ENCODE measurements around the gene APOL2. TPM values are rescaled to one million over a fixed set of nuclear protein-coding genes. Genes with fewer than 3 reads are reported as not detected.
"Not testable (repeated sequence)": the region's sequence is repeated elsewhere in the genome, so short reads cannot be mapped to it uniquely, and the experiment has no call there.

Gene APOL2
- total RNA-seq, 1 donor, result 56.1 TPM

DNA sequence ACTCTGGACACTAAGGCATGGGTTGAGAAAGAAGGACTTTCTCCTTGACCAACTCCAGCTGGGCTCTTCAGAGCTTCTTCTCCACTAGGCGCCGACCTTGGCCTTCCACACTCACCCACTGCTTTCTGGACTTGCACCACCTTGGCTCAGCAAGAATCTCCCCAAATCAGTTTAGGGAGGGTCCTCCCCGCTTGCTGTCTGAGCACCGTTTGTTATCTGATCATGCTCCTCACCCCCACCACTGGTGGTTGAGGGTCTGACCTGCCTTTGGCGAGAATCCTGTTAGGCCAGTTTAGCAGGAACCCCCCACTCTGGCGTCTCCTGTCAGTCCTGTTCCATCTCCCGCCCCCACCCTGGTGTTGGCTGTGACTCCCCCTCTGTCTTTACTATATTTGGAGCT, 10.4 kb downstream of the APOL2 start:
- H3K27me3 ChIP-seq (ENCODE audit: insufficient read depth, low read length), result no peaks in the 10 kb centered on the region

DNA sequence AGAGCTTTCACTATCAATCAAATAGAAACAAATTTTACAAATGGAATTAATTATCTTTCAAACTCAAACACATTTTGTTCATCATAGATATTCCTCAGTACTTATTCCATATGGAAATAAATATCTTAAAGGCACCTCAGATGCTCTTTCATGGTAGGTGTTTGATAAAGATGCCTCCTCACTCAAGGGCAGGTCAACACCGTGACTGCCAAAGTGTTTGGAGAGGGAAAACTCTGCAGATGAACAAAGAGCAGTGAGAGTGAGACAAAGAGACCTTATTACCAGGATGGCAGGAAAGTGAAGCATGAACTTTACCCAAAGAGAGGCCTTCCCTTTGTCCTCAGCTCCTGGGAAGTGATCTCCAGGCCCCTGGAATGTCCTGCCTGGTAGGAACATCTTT, 11.0 kb downstream of the APOL2 start:
- H3K36me3 ChIP-seq (ENCODE audit: insufficient read depth, low read length), result peaks cover 48% of the 10 kb centered on the region
- not testable (repeated sequence) for H3K27me3 ChIP-seq (ENCODE audit: insufficient read depth, low read length); H3K4me3 ChIP-seq (ENCODE audit: insufficient read depth, low read length); H3K79me2 ChIP-seq (ENCODE audit: insufficient read depth, low read length); H4K20me1 ChIP-seq (ENCODE audit: insufficient read depth, low read length); H2AFZ ChIP-seq (ENCODE audit: low read length); DNase-seq (ENCODE audit: insufficient read length, low spot score, missing footprints); H3K9me3 ChIP-seq (ENCODE audit: low read depth, low read length); H3K4me1 ChIP-seq (ENCODE audit: insufficient read depth, low read length); H3K4me2 ChIP-seq (ENCODE audit: insufficient read depth, low read length); H3K27ac ChIP-seq (ENCODE audit: low read depth, low read length)

More for the DNA sequence above, 10.4 kb downstream of the APOL2 start:
- H3K27ac ChIP-seq (ENCODE audit: low read depth, low read length), result no peak overlapping the region
- no peak overlapping the region for H3K4me3 ChIP-seq (ENCODE audit: insufficient read depth, low read length)
- TF ChIP-seq, protein P1, sequence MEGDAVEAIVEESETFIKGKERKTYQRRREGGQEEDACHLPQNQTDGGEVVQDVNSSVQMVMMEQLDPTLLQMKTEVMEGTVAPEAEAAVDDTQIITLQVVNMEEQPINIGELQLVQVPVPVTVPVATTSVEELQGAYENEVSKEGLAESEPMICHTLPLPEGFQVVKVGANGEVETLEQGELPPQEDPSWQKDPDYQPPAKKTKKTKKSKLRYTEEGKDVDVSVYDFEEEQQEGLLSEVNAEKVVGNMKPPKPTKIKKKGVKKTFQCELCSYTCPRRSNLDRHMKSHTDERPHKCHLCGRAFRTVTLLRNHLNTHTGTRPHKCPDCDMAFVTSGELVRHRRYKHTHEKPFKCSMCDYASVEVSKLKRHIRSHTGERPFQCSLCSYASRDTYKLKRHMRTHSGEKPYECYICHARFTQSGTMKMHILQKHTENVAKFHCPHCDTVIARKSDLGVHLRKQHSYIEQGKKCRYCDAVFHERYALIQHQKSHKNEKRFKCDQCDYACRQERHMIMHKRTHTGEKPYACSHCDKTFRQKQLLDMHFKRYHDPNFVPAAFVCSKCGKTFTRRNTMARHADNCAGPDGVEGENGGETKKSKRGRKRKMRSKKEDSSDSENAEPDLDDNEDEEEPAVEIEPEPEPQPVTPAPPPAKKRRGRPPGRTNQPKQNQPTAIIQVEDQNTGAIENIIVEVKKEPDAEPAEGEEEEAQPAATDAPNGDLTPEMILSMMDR (IDR thresholded peaks at IDR 0.05; ENCODE audit: extremely low read depth, low read depth, low read length), result no peak
- no peaks in the 10 kb centered on the region for H3K4me1 ChIP-seq (ENCODE audit: insufficient read depth, low read length)
- H4K20me1 ChIP-seq (ENCODE audit: insufficient read depth, low read length), result no peaks in the 10 kb centered on the region
- DNase-seq (ENCODE audit: insufficient read length, low spot score, missing footprints), result no peak
- H2AFZ ChIP-seq (ENCODE audit: low read length), result no peak overlapping the region
- no peaks in the 10 kb centered on the region for H3K9me3 ChIP-seq (ENCODE audit: low read depth, low read length)
- no peak overlapping the region for H3K4me2 ChIP-seq (ENCODE audit: insufficient read depth, low read length)
- peaks cover 50% of the 10 kb centered on the region for H3K36me3 ChIP-seq (ENCODE audit: insufficient read depth, low read length)
- no peaks in the 10 kb centered on the region for H3K79me2 ChIP-seq (ENCODE audit: insufficient read depth, low read length)

DNA sequence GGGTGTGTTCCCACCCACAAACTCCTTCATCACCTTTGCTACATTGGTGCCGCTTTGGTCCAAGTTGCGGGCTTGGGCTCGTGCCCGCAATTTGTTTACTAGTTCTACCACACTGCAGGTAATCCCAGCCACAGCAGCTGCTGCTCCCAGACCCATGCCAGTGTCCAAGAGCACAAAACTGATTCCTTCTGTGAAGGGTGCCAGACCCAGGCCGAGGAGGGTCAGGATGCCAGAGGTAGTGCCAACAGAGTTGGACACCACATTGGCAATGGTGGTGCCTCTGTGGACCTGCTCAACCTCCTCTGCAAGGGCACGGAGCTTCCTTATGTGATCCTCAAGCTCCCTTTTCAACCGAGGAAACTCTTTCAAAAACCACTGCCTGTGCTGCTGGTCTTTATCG, 11.5 kb downstream of the APOL2 start:
- TF ChIP-seq, protein P1 (IDR thresholded peaks at IDR 0.05; ENCODE audit: extremely low read depth, low read depth, low read length), result no peak
- Histone ChIP-seq H3K27ac (ENCODE audit: low read depth, low read length) (no peak overlapping the region), H3K79me2 (ENCODE audit: insufficient read depth, low read length) (no peaks in the 10 kb centered on the region), H3K4me3 (ENCODE audit: insufficient read depth, low read length) (no peak overlapping the region), H3K4me1 (ENCODE audit: insufficient read depth, low read length) (no peaks in the 10 kb centered on the region), H3K27me3 (ENCODE audit: insufficient read depth, low read length) (no peaks in the 10 kb centered on the region), H4K20me1 (ENCODE audit: insufficient read depth, low read length) (no peaks in the 10 kb centered on the region), H3K4me2 (ENCODE audit: insufficient read depth, low read length) (no peak overlapping the region), H2AFZ (ENCODE audit: low read length) (no peak overlapping the region), H3K36me3 (ENCODE audit: insufficient read depth, low read length) (peaks cover 42% of the 10 kb centered on the region), H3K9me3 (ENCODE audit: low read depth, low read length) (no peaks in the 10 kb centered on the region)
- no peak for DNase-seq (ENCODE audit: insufficient read length, low spot score, missing footprints)

DNA sequence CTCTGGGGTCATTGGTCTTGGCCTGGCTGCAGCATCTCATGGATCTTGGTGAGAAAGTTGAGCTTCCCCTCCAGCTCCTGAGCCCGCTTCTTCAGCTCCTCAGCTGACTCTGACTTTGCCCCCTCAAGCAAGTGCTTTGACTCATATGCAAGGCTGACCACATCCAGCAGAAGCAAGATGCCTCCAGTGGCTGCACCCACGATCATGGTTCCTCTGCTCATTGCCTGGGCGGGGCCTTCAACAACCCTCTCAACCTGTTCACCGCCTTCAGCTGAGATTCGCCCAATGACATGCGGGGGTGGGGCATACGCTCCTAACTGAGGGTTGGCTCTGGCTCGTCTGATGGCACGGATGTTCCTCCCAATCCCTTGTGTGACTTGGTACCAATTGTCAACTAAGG, 11.9 kb downstream of the APOL2 start:
- Histone ChIP-seq H4K20me1 (ENCODE audit: insufficient read depth, low read length) (no peaks in the 10 kb centered on the region), H3K4me2 (ENCODE audit: insufficient read depth, low read length) (no peak overlapping the region), H3K27me3 (ENCODE audit: insufficient read depth, low read length) (no peaks in the 10 kb centered on the region), H3K4me1 (ENCODE audit: insufficient read depth, low read length) (no peaks in the 10 kb centered on the region), H3K79me2 (ENCODE audit: insufficient read depth, low read length) (no peaks in the 10 kb centered on the region), H3K4me3 (ENCODE audit: insufficient read depth, low read length) (no peak overlapping the region), H3K9me3 (ENCODE audit: low read depth, low read length) (no peaks in the 10 kb centered on the region), H2AFZ (ENCODE audit: low read length) (no peak overlapping the region), H3K27ac (ENCODE audit: low read depth, low read length) (no peak overlapping the region), H3K36me3 (ENCODE audit: insufficient read depth, low read length) (peaks cover 40% of the 10 kb centered on the region)
- TF ChIP-seq, protein P1 (IDR thresholded peaks at IDR 0.05; ENCODE audit: extremely low read depth, low read depth, low read length), result no peak
- no peak for DNase-seq (ENCODE audit: insufficient read length, low spot score, missing footprints)

Measured in osteoblast (primary cell).